Endothelial cell of umbilical vein (primary cell): ENCODE results near the gene NTRK2. TPM values are rescaled to one million over a fixed set of nuclear protein-coding genes. Genes with fewer than 3 reads are reported as not detected.

Source experiments
- BruUV-seq: library from RNA; stranded (reverse); fragments of 400-500 nt; replicated peaks from 2 replicates; lab custom pipeline; 2021; lab: Mats Ljungman, UMichigan
- CTCF ChIA-PET: fragments of 300-600, 350-600 bp; sonication (Branson Sonifier 250); formaldehyde crosslinking; loops from one replicate; lab custom pipeline; 2021; ENCODE audit warnings: antibody characterized with exemption, inconsistent platforms; lab: Charles Lee
- POLR2A ChIA-PET: fragments of 300-600, 350-600 bp; sonication (Branson Sonifier 250); formaldehyde crosslinking; loops from one replicate; lab custom pipeline; 2021; ENCODE audit warnings: antibody characterized with exemption, inconsistent platforms; lab: Charles Lee
- DNase-seq: peaks from one replicate; pipeline ENCODE4 v3.0.0-alpha.2; 2011; ENCODE audit warnings: low read depth, low spot score
- FAIRE-seq: peaks from 2 replicates; lab custom pipeline; 2011; peaks lifted over from hg19 to GRCh38; lab: Jason Lieb, UNC
- H2AFZ ChIP-seq: 2 replicates; pipeline ENCODE4 v1.6.0; 2012; ENCODE audit warnings: low read depth, low read length, control low read depth, inconsistent platforms
- H3K27ac ChIP-seq: 2 replicates; pipeline ENCODE4 v1.5.1; 2011; ENCODE audit warnings: low read depth, mild to moderate bottlenecking, control low read depth, low read length, moderate library complexity; ENCODE audit not compliant: insufficient read depth
- H3K27me3 ChIP-seq, 2 experiments: 2 replicates each; pipeline versions ENCODE4 v1.6.0 to v1.6.1; 2011; ENCODE audit warnings: low read length in 2 of 2, mixed read lengths in 1 of 2; ENCODE audit not compliant: control insufficient read depth in 2 of 2, insufficient read depth in 2 of 2
- H3K36me3 ChIP-seq, 2 experiments: 2 replicates in 1 of 2; 3 replicates in 1 of 2; pipeline ENCODE4 v1.5.1; 2011; ENCODE audit warnings: low read length in 2 of 2, mild to moderate bottlenecking in 1 of 2, moderate library complexity in 1 of 2; ENCODE audit not compliant: control insufficient read depth in 2 of 2, insufficient read depth in 2 of 2; ENCODE audit errors: extremely low read depth in 1 of 2
- H3K4me1 ChIP-seq: 3 replicates; pipeline ENCODE4 v1.5.1; 2011; ENCODE audit warnings: mild to moderate bottlenecking, low read length; ENCODE audit not compliant: control insufficient read depth, insufficient read depth; ENCODE audit errors: extremely low read depth
- H3K4me2 ChIP-seq: 2 replicates; pipeline ENCODE4 v1.6.1; 2011; ENCODE audit warnings: low read length, control low read depth, mixed read lengths; ENCODE audit not compliant: insufficient read depth
- H3K4me3 ChIP-seq, 3 experiments: fragments of 200-600 bp in 1 of 3; sonication (generic), shearing (Covaris generic) in 1 of 3; replicated peaks in 1 of 3; 2 replicates each; pipeline ENCODE4 v1.5.1; 2011 to 2016; ENCODE audit warnings: control low read depth in 3 of 3, low read length in 3 of 3, mild to moderate bottlenecking in 2 of 3, inconsistent platforms in 1 of 3, low read depth in 1 of 3, moderate library complexity in 1 of 3; ENCODE audit not compliant: insufficient read depth in 1 of 3
- H3K79me2 ChIP-seq: 2 replicates; pipeline ENCODE4 v1.6.0; 2012; ENCODE audit warnings: low read length, inconsistent platforms; ENCODE audit not compliant: control insufficient read depth, insufficient read depth
- H3K9ac ChIP-seq: replicated peaks from 2 replicates; pipeline ENCODE3; 2011; ENCODE audit warnings: low read length, control low read depth; ENCODE audit not compliant: insufficient read depth; ENCODE audit errors: extremely low read depth
- H3K9me1 ChIP-seq: replicated peaks from 3 replicates; pipeline ENCODE4 v1.6.0; 2011; ENCODE audit warnings: mild to moderate bottlenecking, low read length; ENCODE audit not compliant: control insufficient read depth, insufficient read depth; ENCODE audit errors: extremely low read depth
- H3K9me3 ChIP-seq: replicated peaks from 2 replicates; pipeline ENCODE4 v1.5.1; 2012; ENCODE audit warnings: low read length, inconsistent platforms; ENCODE audit not compliant: control insufficient read depth, insufficient read depth
- H4K20me1 ChIP-seq: replicated peaks from 2 replicates; pipeline ENCODE3; 2011; ENCODE audit warnings: mild to moderate bottlenecking, low read length; ENCODE audit not compliant: control insufficient read depth, insufficient read depth; ENCODE audit errors: extremely low read depth
- CTCF ChIP-seq, 2 donors: IDR thresholded peaks; 1 replicate in 1 of 2; 2 replicates in 1 of 2; pipeline ENCODE4 v1.5.1; 2011; ENCODE audit warnings: low read length in 2 of 2, mild to moderate bottlenecking in 2 of 2, moderate library complexity in 2 of 2, control low read depth in 1 of 2, inconsistent platforms in 1 of 2, low read depth in 1 of 2; ENCODE audit not compliant: insufficient read depth in 1 of 2; ENCODE audit errors: extremely low read depth in 1 of 2
- EZH2 ChIP-seq: IDR thresholded peaks from 2 replicates; pipeline ENCODE4 v1.6.1; 2012; ENCODE audit warnings: borderline replicate concordance, low read depth, mild to moderate bottlenecking, moderate library complexity, low read length, inconsistent platforms; ENCODE audit not compliant: severe bottlenecking
- FOS ChIP-seq: IDR thresholded peaks from 2 replicates; pipeline ENCODE4 v1.6.1; 2011; ENCODE audit warnings: mild to moderate bottlenecking, low read length, moderate library complexity, borderline replicate concordance; ENCODE audit not compliant: insufficient read depth
- GATA2 ChIP-seq: IDR thresholded peaks from 2 replicates; pipeline ENCODE4 v1.7.0; 2011; ENCODE audit warnings: low read depth, mild to moderate bottlenecking, moderate library complexity, mixed read lengths, low read length; ENCODE audit not compliant: insufficient read length, insufficient read depth
- JUN ChIP-seq: IDR thresholded peaks from 2 replicates; pipeline ENCODE4 v1.6.1; 2011; ENCODE audit warnings: borderline replicate concordance, low read depth; ENCODE audit not compliant: insufficient read length, insufficient read depth
- MAX ChIP-seq: IDR thresholded peaks from 2 replicates; pipeline ENCODE4 v1.6.1; 2011; ENCODE audit not compliant: insufficient read depth, insufficient read length
- MYC ChIP-seq: IDR thresholded peaks from one replicate; pipeline ENCODE4 v1.6.1; 2011; ENCODE audit warnings: mild to moderate bottlenecking, low read depth, low read length
- POLR2A ChIP-seq: IDR thresholded peaks from 2 replicates; pipeline ENCODE4 v1.6.1; 2012; ENCODE audit warnings: low read depth, mild to moderate bottlenecking, control low read depth, low read length
- POLR2AphosphoS5 ChIP-seq: IDR thresholded peaks from 2 replicates; pipeline ENCODE4 v1.6.1; 2012; ENCODE audit warnings: low read depth, mild to moderate bottlenecking, control low read depth, low read length, moderate library complexity; ENCODE audit not compliant: insufficient read depth
- dilution Hi-C: fragments of 300-500 bp; cut with MboI; formaldehyde crosslinking; loops from one replicate; pipeline ENCODE4 v1.15.0; 2019; ENCODE audit warnings: low sequenced_read_pairs; ENCODE audit not compliant: extremely low pct_ligation_motif_present
- intact Hi-C: fragments of 100-400 bp; cut with micrococcal nuclease; formaldehyde crosslinking; loops from one replicate; pipeline ENCODE4 v1.10.0; 2022
- polyA plus RNA-seq, 4 experiments: library from polyadenylated mRNA; depleted of rRNA in 3 of 4; stranded (reverse) in 3 of 4; unstranded in 1 of 4; fragments of >200 nt; gene quantifications; 2 replicates each; pipeline versions ENCODE4 v1.2.1 to v1.2.3, GENCODE V29; 2011 to 2012; ENCODE audit warnings: missing spikeins in 1 of 4
- total RNA-seq: library from RNA; stranded (reverse); gene quantifications from 2 replicates; pipeline ENCODE4 v1.2.3, GENCODE V29; 2021

NTRK2 gene
- total and polyA plus RNA-seq, 2 donors (not counting 3 experiments of a cell fraction or from before 2014, with no cell fraction given) = 0.01 to 0.13 TPM

- DNase-seq = no peak
- H3K4me1 ChIP-seq = no peaks in the 10 kb centered on the region
- no peaks in the 10 kb centered on the region for H3K9me3 ChIP-seq
- no peaks in the 10 kb centered on the region for H3K79me2 ChIP-seq
- no peaks in the 10 kb centered on the region for H3K9me1 ChIP-seq
- no peak overlapping the region for H3K27ac ChIP-seq
- H3K27me3 ChIP-seq = no peaks in the 10 kb centered on the region
- no peak overlapping the region for H3K9ac ChIP-seq
- dilution Hi-C loops (no loop called here), intact Hi-C loops (no loop called here)
- no TSS peak for BruUV-seq
- no peak for FAIRE-seq
- H3K4me3 ChIP-seq = no peak overlapping the region
- CTCF ChIA-PET = interaction anchor here (0.6 kb wide), 1 partner anchor 666 kb away, joined by 3 read pairs; no protein-coding TSS in a partner anchor
- no peaks in the 10 kb centered on the region for H3K36me3 ChIP-seq
- H4K20me1 ChIP-seq = no peaks in the 10 kb centered on the region
- H2AFZ ChIP-seq = no peak overlapping the region
- POLR2A ChIA-PET = no interaction called here
- no peak overlapping the region for H3K4me2 ChIP-seq
- TF ChIP-seq MYC = no peak
- no peak for TF ChIP-seq CTCF (IDR thresholded peaks at IDR 0.05; ENCODE audit: extremely low read depth in 1 of 2, insufficient read depth in 1 of 2, low read depth in 1 of 2, low read length in 2 of 2)
- TF ChIP-seq MAX = no peak
- TF ChIP-seq GATA2 = no peak
- TF ChIP-seq POLR2AphosphoS5 = no peak
- TF ChIP-seq JUN = no peak
- no peak for TF ChIP-seq POLR2A
- TF ChIP-seq EZH2 = no peak
- TF ChIP-seq FOS = no peak
Measured at GRCh38 chr9:84978661-84979060, 309.1 kb downstream of the NTRK2 start.
